ENCODE measurements around the gene LRPAP1.

DNA sequence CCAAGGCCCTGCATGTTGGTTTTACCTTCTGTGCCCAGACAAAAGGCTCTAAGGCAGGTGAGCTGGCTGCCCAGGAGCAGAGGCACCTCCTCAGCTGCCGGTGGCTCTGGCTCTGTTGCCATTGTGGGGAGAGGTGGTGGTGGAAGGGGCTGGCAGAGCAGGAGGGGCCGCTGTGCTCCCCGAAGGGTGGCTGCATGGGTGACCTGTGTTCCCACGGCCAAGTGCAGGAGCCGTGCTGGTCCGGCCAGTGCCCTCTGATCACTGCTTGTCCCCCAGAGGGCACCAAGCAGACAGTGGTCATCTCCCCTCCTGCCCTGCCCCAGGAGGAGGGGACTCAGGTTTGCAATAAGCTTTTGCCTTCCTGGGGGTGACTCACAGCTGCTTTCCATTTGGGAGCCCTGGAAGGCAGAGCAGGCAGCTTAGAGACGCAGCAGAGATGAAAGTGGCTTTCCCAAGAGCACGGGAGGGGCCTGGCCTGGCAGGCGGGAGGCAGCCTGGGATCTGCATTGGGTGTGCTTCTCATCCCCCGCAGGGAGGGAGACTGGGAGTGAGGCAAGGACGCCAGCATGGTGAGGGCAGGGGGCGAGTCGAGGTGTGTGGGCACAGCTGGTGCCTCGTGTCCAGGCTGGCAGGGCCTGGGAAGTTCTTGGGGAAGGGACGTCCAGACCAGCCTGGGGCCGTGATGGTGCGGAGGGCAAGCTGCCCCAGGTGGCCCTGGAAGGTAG lies 40.4 kb downstream of the LRPAP1 start:
- TF ChIP-seq MYC (IDR thresholded peaks at IDR 0.05; ENCODE audit: low read depth, low read length) (no peak), POLR2A (IDR thresholded peaks at IDR 0.05; ENCODE audit: extremely low read depth, insufficient read length) (no peak)

Data from NB4 (cell line).